ENCODE results near the gene GSTP1.

DNA sequence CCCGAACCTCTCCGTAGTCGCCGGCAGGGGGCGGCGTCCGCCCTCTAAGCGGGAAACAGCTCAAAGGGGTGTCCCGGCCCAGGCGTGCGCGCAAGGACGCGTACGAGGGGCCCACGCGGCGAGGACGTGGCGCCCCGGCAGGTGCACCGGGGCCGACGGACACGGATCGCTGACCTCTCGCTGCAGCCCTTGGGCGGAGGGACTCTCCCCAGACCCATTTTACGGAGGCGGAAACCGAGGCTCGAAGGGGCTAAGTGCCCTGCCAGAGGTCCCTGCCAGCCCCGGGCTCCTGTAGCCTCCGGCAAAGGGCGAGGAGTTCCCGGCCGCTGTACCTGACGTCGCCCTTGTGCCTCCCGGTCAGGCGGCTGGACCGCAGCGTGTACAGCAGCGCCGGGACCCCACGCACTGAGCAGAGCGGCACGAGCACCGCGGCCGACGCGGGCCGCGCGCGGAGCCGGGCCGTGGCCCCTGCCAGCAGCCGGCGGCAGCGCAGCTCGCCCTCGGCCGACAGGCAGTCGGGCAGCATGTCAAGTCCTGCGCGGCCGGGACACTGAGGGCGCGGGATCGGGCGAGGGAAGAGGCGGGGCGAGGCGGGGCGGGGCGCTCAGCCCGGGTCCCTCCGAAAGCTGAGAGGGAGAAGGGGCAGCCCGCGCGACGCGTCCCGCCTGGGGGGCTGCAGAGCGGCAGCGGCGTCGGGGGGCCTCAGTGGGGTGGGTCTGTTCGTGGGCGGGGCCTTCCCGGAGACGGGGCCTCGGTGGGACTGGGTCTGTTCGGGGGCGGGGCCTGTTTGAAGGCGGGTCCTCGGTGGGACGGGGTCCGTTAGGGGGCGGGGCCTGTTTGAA lies 46.0 kb downstream of the GSTP1 start, which contains the start of gene NUDT8:
- TF ChIP-seq POLR2AphosphoS5 (IDR thresholded peaks at IDR 0.05; ENCODE audit: borderline replicate concordance, low read depth, low read length) (no peak), EZH2 (IDR thresholded peaks at IDR 0.05) (no peak), FOXP2 (optimal IDR thresholded peaks at IDR 0.05; ENCODE audit: control extremely low read depth, extremely low read length, insufficient read depth) (no peak)
